GM12878 (cell line): Measurements from ENCODE around the gene USP5. TPM values are rescaled to one million over a fixed set of nuclear protein-coding genes. Genes with fewer than 3 reads are reported as not detected.

Experiments
- ATAC-seq: fragments of 200-7000 bp; cut with Tn5 transposase; 3 replicates; pipeline ENCODE4 v1.9.1; 2020; ENCODE audit warnings: mild to moderate bottlenecking, moderate library complexity
- BruUV-seq: library from RNA; stranded (reverse); fragments of 400-500 nt; replicated peaks from 2 replicates; lab custom pipeline; 2021; lab: Mats Ljungman, UMichigan
- CTCF ChIA-PET: fragments of 300-600 bp; sonication (Branson Sonifier 250); formaldehyde crosslinking; extraction: SDS; loops from one replicate; lab custom pipeline; 2021; ENCODE audit warnings: inconsistent platforms; lab: Yijun Ruan, JAX
- POLR2A ChIA-PET: fragments of 350-600 bp; formaldehyde crosslinking; extraction: SDS; loops from one replicate; lab custom pipeline; 2021; ENCODE audit warnings: inconsistent platforms; lab: Charles Lee
- RAD21 ChIA-PET: fragments of 300-600 bp; sonication (Branson Sonifier 250); formaldehyde crosslinking; loops from one replicate; lab custom pipeline; 2023; ENCODE audit warnings: antibody characterized with exemption; ENCODE audit not compliant: unreplicated experiment; lab: Charles Lee
- SMC1A ChIA-PET: fragments of 300-600 bp; sonication (Branson Sonifier 250); formaldehyde crosslinking; loops from one replicate; lab custom pipeline; 2023; ENCODE audit not compliant: unreplicated experiment, uncharacterized antibody; lab: Charles Lee
- DNase-seq: peaks from one replicate; pipeline ENCODE4 v3.0.0-alpha.2; 2011; ENCODE audit warnings: low read depth, low spot score
- FAIRE-seq: peaks from 3 replicates; lab custom pipeline; 2011; peaks lifted over from hg19 to GRCh38; lab: Jason Lieb, UNC
- H2AFZ ChIP-seq: 2 replicates; pipeline ENCODE4 v1.6.0; 2011; ENCODE audit warnings: low read depth, low read length, control low read depth; ENCODE audit not compliant: control insufficient read depth
- H3K27ac ChIP-seq: 2 replicates; pipeline ENCODE4 v1.5.1; 2011; ENCODE audit warnings: control low read depth; ENCODE audit not compliant: control insufficient read depth, insufficient read depth
- H3K27me3 ChIP-seq, 2 experiments: replicated peaks in 1 of 2; 2 replicates each; pipeline versions ENCODE4 v1.6.0 to v1.6.1; 2011; ENCODE audit warnings: low read length in 1 of 2; ENCODE audit not compliant: control insufficient read depth in 2 of 2, insufficient read depth in 2 of 2
- H3K36me3 ChIP-seq, 2 experiments: 2 replicates each; pipeline ENCODE4 v1.5.1; 2011; ENCODE audit warnings: low read length in 1 of 2; ENCODE audit not compliant: control insufficient read depth in 2 of 2, insufficient read depth in 2 of 2
- H3K4me1 ChIP-seq: 2 replicates; pipeline ENCODE4 v1.6.1; 2011; ENCODE audit warnings: mild to moderate bottlenecking, low read length, moderate library complexity, mixed read lengths; ENCODE audit not compliant: control insufficient read depth, insufficient read depth
- H3K4me2 ChIP-seq: 2 replicates; pipeline ENCODE4 v1.6.0; 2011; ENCODE audit warnings: control low read depth; ENCODE audit not compliant: control insufficient read depth, insufficient read depth
- H3K4me3 ChIP-seq: fragments of 200-600 bp; sonication (generic); 2 replicates; pipeline ENCODE4 v1.5.1; 2016
- H3K79me2 ChIP-seq: 2 replicates; pipeline ENCODE4 v1.6.0; 2011; ENCODE audit warnings: low read length; ENCODE audit not compliant: control insufficient read depth, insufficient read depth
- H3K9ac ChIP-seq: 2 replicates; pipeline ENCODE4 v1.8.0; 2011; ENCODE audit warnings: low read length, control low read depth, mixed read lengths; ENCODE audit not compliant: control insufficient read depth, insufficient read depth
- H3K9me3 ChIP-seq: replicated peaks from 3 replicates; pipeline ENCODE4 v1.5.1; 2011; ENCODE audit warnings: mild to moderate bottlenecking, low read length; ENCODE audit not compliant: control insufficient read depth, insufficient read depth
- H4K20me1 ChIP-seq: 2 replicates; pipeline ENCODE4 v1.6.0; 2011; ENCODE audit not compliant: control insufficient read depth, insufficient read depth
- BHLHE40 ChIP-seq, 2 experiments: fragments of 450-650 bp in 1 of 2; IDR thresholded peaks; 2 replicates each; pipeline ENCODE4 v1.6.1; 2011 to 2017; ENCODE audit warnings: low read depth in 2 of 2, borderline replicate concordance in 1 of 2, improper control_type of control experiment in 1 of 2, low read length in 1 of 2, mild to moderate bottlenecking in 1 of 2
- POU2F2 ChIP-seq: IDR thresholded peaks from 3 replicates; pipeline ENCODE4 v1.6.1; 2011; ENCODE audit warnings: low read depth, mild to moderate bottlenecking, low read length, borderline replicate concordance
- RELA ChIP-seq: fragments of 450-650 bp; IDR thresholded peaks from 2 replicates; pipeline ENCODE4 v1.8.0; 2014; ENCODE audit warnings: borderline replicate concordance; ENCODE audit not compliant: partially characterized antibody
- ZNF24 ChIP-seq: fragments of 450-650 bp; IDR thresholded peaks from 2 replicates; pipeline ENCODE4 v1.6.1; 2017; ENCODE audit warnings: antibody characterized with exemption, mild to moderate bottlenecking
- WGBS: methylation state at CpG from one replicate; pipeline ENCODE4 v1.1.6; 2016; ENCODE audit warnings: low lambda C conversion rate; ENCODE audit not compliant: insufficient replicate concordance, insufficient coverage; ENCODE audit errors: missing lambda C conversion rate; 5-methylcytosine and 5-hydroxymethylcytosine counted together
- in situ Hi-C: fragments of 300-500 bp; cut with MboI; formaldehyde crosslinking; loops from 9 replicates; pipeline ENCODE4 v1.14.3; 2018; ENCODE audit warnings: mixed read lengths
- intact Hi-C: fragments of 100-400 bp; cut with micrococcal nuclease; formaldehyde crosslinking; loops from one replicate; pipeline ENCODE4 v1.14.2; 2022; ENCODE audit not compliant: unreplicated experiment
- polyA plus RNA-seq, 11 experiments: library from polyadenylated mRNA; depleted of rRNA in 4 of 11; unstranded in 6 of 11; stranded (reverse) in 5 of 11; fragments of >200 nt; fragmentation: Nextera tagmentation in 4 of 11; fragmentation: Illumina TruSeq in 1 of 11; extraction: Ambion mirVana in 4 of 11; extraction: Trizol in 1 of 11; gene quantifications; 1 replicate in 1 of 11; 2 replicates in 10 of 11; pipeline versions ENCODE4 v1.2.1 to v1.2.3, GENCODE V29; 2011 to 2016; ENCODE audit warnings: inconsistent platforms in 2 of 11, missing spikeins in 2 of 11, low read depth in 1 of 11
- total RNA-seq, 4 experiments: library from RNA; depleted of rRNA in 3 of 4; stranded (reverse); fragments of >200 nt in 3 of 4; fragmentation: Illumina TruSeq in 1 of 4; extraction: Trizol in 1 of 4; gene quantifications; 2 replicates each; pipeline versions ENCODE4 v1.2.1 to v1.2.3, GENCODE V29; 2013 to 2021

The USP5 gene
- total and polyA plus RNA-seq, 10 of the 15 experiments (the other 5 are each of a cell fraction or from before 2014, with no cell fraction given): 2.5 to 124 (median 74.6) TPM

DNA sequence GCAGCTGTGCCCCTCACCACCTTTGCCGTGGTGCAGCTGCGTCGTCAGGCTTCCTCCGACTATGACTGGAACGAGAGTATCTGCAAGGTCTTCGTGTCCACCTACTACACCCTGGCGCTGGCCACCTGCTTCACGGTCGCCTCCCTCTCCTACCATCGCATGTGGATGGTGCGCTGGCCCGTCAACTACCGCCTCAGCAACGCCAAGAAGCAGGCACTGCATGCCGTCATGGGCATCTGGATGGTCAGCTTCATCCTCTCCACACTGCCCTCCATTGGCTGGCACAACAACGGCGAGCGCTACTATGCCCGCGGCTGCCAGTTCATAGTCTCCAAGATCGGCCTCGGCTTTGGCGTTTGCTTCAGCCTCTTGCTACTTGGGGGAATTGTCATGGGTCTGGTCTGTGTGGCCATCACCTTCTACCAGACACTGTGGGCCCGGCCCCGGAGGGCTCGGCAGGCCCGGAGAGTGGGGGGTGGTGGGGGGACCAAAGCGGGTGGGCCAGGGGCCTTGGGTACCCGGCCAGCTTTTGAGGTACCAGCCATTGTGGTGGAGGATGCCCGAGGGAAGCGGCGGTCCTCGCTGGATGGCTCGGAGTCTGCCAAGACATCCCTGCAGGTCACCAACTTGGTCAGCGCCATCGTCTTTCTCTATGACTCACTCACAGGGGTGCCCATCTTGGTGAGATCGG is 27.7 kb upstream of the USP5 start (continued):
- TF ChIP-seq RELA (no peak), ZNF24 (no peak)

GRCh38 chr12:6824901-6825381 is 27.0 kb upstream of the USP5 start:
- FAIRE-seq (no peak), DNase-seq (no peak), ATAC-seq (no peak)
- TF ChIP-seq BHLHE40 (IDR thresholded peaks at IDR 0.05; ENCODE audit: borderline replicate concordance in 1 of 2, low read depth in 2 of 2, low read length in 1 of 2) (no peak), ZNF24 (no peak), POU2F2 (no peak)
- no peak overlapping the region for H3K9ac ChIP-seq
- no peak overlapping the region for H3K4me2 ChIP-seq
- no peaks in the 10 kb centered on the region for H4K20me1 ChIP-seq
- H3K4me3 ChIP-seq: no peak overlapping the region
- WGBS: 48% methylated on average over 12 of the region's 12 CpGs
- H3K9me3 ChIP-seq: no peaks in the 10 kb centered on the region
- no TSS peak for BruUV-seq
- H3K27me3 ChIP-seq: peaks cover 27 to 33% of the 10 kb centered on the region in 2 experiments
- ChIA-PET POLR2A (interaction anchor here (0.9 kb wide), 1 partner anchor 10 kb away, joined by 3 read pairs; no protein-coding TSS in a partner anchor), RAD21 (interaction anchor here (1.3 to 4.2 kb wide), 4 partner anchors 33 to 72 kb away, joined by 4 to 25 read pairs (median 6); partner anchors contain the start of genes MLF2 and PTMS), SMC1A (interaction anchor here (0.7 to 4.8 kb wide), 6 partner anchors 10 to 101 kb away, joined by 3 to 23 read pairs (median 6); partner anchors contain the start of genes CDCA3, COPS7A, MLF2 and USP5), CTCF (interaction anchor here (0.7 to 5.1 kb wide), 20 partner anchors 9 to 266 kb away, joined by 3 to 71 read pairs (median 4); partner anchors contain the start of genes COPS7A, MLF2 and USP5)
- no peak overlapping the region for H2AFZ ChIP-seq
- intact Hi-C loops (loop anchor here (1.0 to 5.0 kb wide), 3 partner anchors 72 to 208 kb away; partner anchors contain the start of gene MLF2), in situ Hi-C loops (loop anchor here (5.0 kb wide), 1 partner anchor 73 kb away; the partner anchor contains the start of gene MLF2)
- H3K79me2 ChIP-seq: no peaks in the 10 kb centered on the region
- no peak overlapping the region for H3K27ac ChIP-seq
- H3K36me3 ChIP-seq: no peaks in the 10 kb centered on the region
- H3K4me1 ChIP-seq: peaks cover 4% of the 10 kb centered on the region
